ENCODE results near the gene TBX21.
"Not testable (repeated sequence)": the region's sequence is repeated elsewhere in the genome, so short reads cannot be mapped to it uniquely, and the experiment has no call there.

- not testable (repeated sequence) for TF ChIP-seq CTCF, POLR2A (IDR thresholded peaks at IDR 0.05)
Observed at GRCh38 chr17:47739945-47740344, 6.9 kb downstream of the TBX21 start.
